Calu3 (cell line): ENCODE measurements around the gene LRMDA. TPM values are rescaled to one million over a fixed set of nuclear protein-coding genes. Genes with fewer than 3 reads are reported as not detected.
A peak's percentile ranks its signal among the peaks of the same experiment; 100 is the strongest.

ENCODE experiments used
- BruUV-seq: library from RNA; stranded (reverse); fragments of 400-500 nt; replicated peaks from 2 replicates; lab custom pipeline; 2021; lab: Mats Ljungman, UMichigan
- CTCF ChIA-PET: fragments of 300-600 bp; sonication (Branson Sonifier 250); formaldehyde crosslinking; loops from one replicate; lab custom pipeline; 2022; ENCODE audit warnings: antibody characterized with exemption; lab: Charles Lee
- DNase-seq: peaks from one replicate; pipeline ENCODE4 v3.0.0; 2022
- H3K27ac Mint-ChIP-seq: one replicate; pipeline ENCODE4 v1.8.0; 2022; ENCODE audit warnings: mixed read lengths; ENCODE audit not compliant: unreplicated experiment
- H3K27me3 Mint-ChIP-seq: one replicate; pipeline ENCODE4 v1.8.0; 2022; ENCODE audit warnings: mixed read lengths; ENCODE audit not compliant: unreplicated experiment
- H3K36me3 Mint-ChIP-seq: one replicate; pipeline ENCODE4 v1.8.0; 2022; ENCODE audit warnings: mild to moderate bottlenecking, moderate library complexity, mixed read lengths; ENCODE audit not compliant: insufficient read depth, unreplicated experiment
- H3K4me1 Mint-ChIP-seq: one replicate; pipeline ENCODE4 v1.8.0; 2022; ENCODE audit warnings: mild to moderate bottlenecking, low read depth, mixed read lengths; ENCODE audit not compliant: unreplicated experiment
- H3K4me3 Mint-ChIP-seq: one replicate; pipeline ENCODE4 v1.8.0; 2022; ENCODE audit warnings: mild to moderate bottlenecking, low read depth, moderate library complexity, mixed read lengths; ENCODE audit not compliant: unreplicated experiment
- H3K9me3 Mint-ChIP-seq: one replicate; pipeline ENCODE4 v1.8.0; 2022; ENCODE audit warnings: low read depth, mixed read lengths; ENCODE audit not compliant: unreplicated experiment
- CTCF ChIP-seq: fragments of 200-600 bp; IDR thresholded peaks from one replicate; pipeline ENCODE4 v1.8.0; 2022; ENCODE audit warnings: antibody characterized with exemption; ENCODE audit not compliant: unreplicated experiment
- intact Hi-C: fragments of 100-400 bp; cut with micrococcal nuclease; formaldehyde crosslinking; loops from one replicate; pipeline ENCODE4 v1.10.0; 2022; ENCODE audit not compliant: unreplicated experiment
- total RNA-seq: library from RNA; stranded (reverse); gene quantifications from 2 replicates; pipeline ENCODE4 v1.2.3, GENCODE V29; 2022

LRMDA gene
- total RNA-seq, 1 experiment from 2014 or later, result 7.6 TPM

GRCh38 chr10:75650648-75651047 lies 219.2 kb downstream of the LRMDA start:
- intact Hi-C loops, result no loop called here
- Mint-ChIP-seq H3K9me3 (no peaks in the 10 kb centered on the region), H3K36me3 (no peaks in the 10 kb centered on the region), H3K4me1 (no peaks in the 10 kb centered on the region), H3K27ac (no peak overlapping the region), H3K27me3 (peaks cover 72% of the 10 kb centered on the region), H3K4me3 (no peak overlapping the region)
- BruUV-seq, result no TSS peak
- no peak for TF ChIP-seq CTCF
- DNase-seq, result no peak
- CTCF ChIA-PET, result interaction anchor here (1.1 kb wide), 1 partner anchor 249 kb away, joined by 4 read pairs; the partner anchor contains the start of gene ZNF503

- no peak overlapping the region for H3K4me3 Mint-ChIP-seq
- no peak for TF ChIP-seq CTCF
- BruUV-seq, result no TSS peak
- DNase-seq, result peak; percentile 9
- H3K27me3 Mint-ChIP-seq, result peaks cover 64% of the 10 kb centered on the region
- no peak overlapping the region for H3K27ac Mint-ChIP-seq
- no peaks in the 10 kb centered on the region for H3K36me3 Mint-ChIP-seq
- CTCF ChIA-PET, result interaction anchor here (0.5 to 1.2 kb wide), 3 partner anchors 75 to 276 kb away, joined by 3 to 5 read pairs (median 4); partner anchors contain the start of gene ZNF503
- H3K9me3 Mint-ChIP-seq, result no peaks in the 10 kb centered on the region
- intact Hi-C loops, result no loop called here
- H3K4me1 Mint-ChIP-seq, result no peaks in the 10 kb centered on the region
Measured at GRCh38 chr10:75651417-75651816, 220.0 kb downstream of the LRMDA start.

- Mint-ChIP-seq H3K27ac (no peak overlapping the region), H3K9me3 (no peaks in the 10 kb centered on the region), H3K4me1 (no peaks in the 10 kb centered on the region), H3K4me3 (no peak overlapping the region), H3K36me3 (no peaks in the 10 kb centered on the region), H3K27me3 (peaks cover 61% of the 10 kb centered on the region)
- DNase-seq, result no peak
- no TSS peak for BruUV-seq
- no peak for TF ChIP-seq CTCF
- CTCF ChIA-PET, result interaction anchor here (1.2 kb wide), 1 partner anchor 275 kb away, joined by 3 read pairs; no protein-coding TSS in a partner anchor
- intact Hi-C loops, result no loop called here
Measured at GRCh38 chr10:75652146-75652740, 220.8 kb downstream of the LRMDA start.

- Mint-ChIP-seq H3K27ac (no peak overlapping the region), H3K27me3 (peaks cover 69% of the 10 kb centered on the region), H3K4me3 (no peak overlapping the region), H3K9me3 (no peaks in the 10 kb centered on the region), H3K4me1 (no peaks in the 10 kb centered on the region), H3K36me3 (no peaks in the 10 kb centered on the region)
- intact Hi-C loops, result no loop called here
- CTCF ChIA-PET, result no interaction called here
- no peak for TF ChIP-seq CTCF
- no peak for DNase-seq
- no TSS peak for BruUV-seq
Measured at GRCh38 chr10:75653761-75654160, 222.3 kb downstream of the LRMDA start.
